HUES6 (cell line): ENCODE data around the gene PDX1.
A peak's percentile ranks its signal among the peaks of the same experiment; 100 is the strongest.

Source experiments
- H3K27ac ChIP-seq: 2 replicates; pipeline ENCODE4 v1.7.0; 2013; ENCODE audit warnings: low read depth, mild to moderate bottlenecking, low read length, inconsistent platforms
- H3K27me3 ChIP-seq: 2 replicates; pipeline ENCODE4 v1.6.1; 2013; ENCODE audit warnings: low read length; ENCODE audit not compliant: control insufficient read depth, insufficient read depth
- H3K36me3 ChIP-seq: 2 replicates; pipeline ENCODE4 v1.6.1; 2013; ENCODE audit warnings: low read length; ENCODE audit not compliant: control insufficient read depth, insufficient read depth
- H3K4me1 ChIP-seq: 2 replicates; pipeline ENCODE4 v1.6.1; 2013; ENCODE audit warnings: low read length; ENCODE audit not compliant: control insufficient read depth, insufficient read depth
- H3K4me3 ChIP-seq: 2 replicates; pipeline ENCODE4 v1.5.1; 2013; ENCODE audit warnings: low read depth, low read length
- H3K9ac ChIP-seq: one replicate; pipeline ENCODE4 v1.6.1; 2013; ENCODE audit warnings: mild to moderate bottlenecking, low read length
- H3K9me3 ChIP-seq: 2 replicates; pipeline ENCODE4 v1.6.1; 2013; ENCODE audit warnings: low read depth, low read length; ENCODE audit not compliant: control insufficient read depth, insufficient read depth

Gene PDX1

GRCh38 chr13:27933118-27933517, 13.3 kb downstream of the PDX1 start:
- Histone ChIP-seq H3K27ac (no peak overlapping the region), H3K4me3 (no peak overlapping the region), H3K36me3 (no peaks in the 10 kb centered on the region), H3K4me1 (peaks cover 7% of the 10 kb centered on the region; the same call in 1 of the 2 replicates), H3K9me3 (no peaks in the 10 kb centered on the region), H3K27me3 (peaks cover 60% of the 10 kb centered on the region), H3K9ac (no peak overlapping the region)

GRCh38 chr13:27933580-27934328, 14.0 kb downstream of the PDX1 start:
- Histone ChIP-seq H3K9me3 (no peaks in the 10 kb centered on the region), H3K4me1 (peaks cover 3% of the 10 kb centered on the region; the same call in 1 of the 2 replicates), H3K27ac (no peak overlapping the region), H3K4me3 (no peak overlapping the region), H3K27me3 (peaks cover 56% of the 10 kb centered on the region), H3K9ac (no peak overlapping the region), H3K36me3 (no peaks in the 10 kb centered on the region)

GRCh38 chr13:27942972-27943371, 23.2 kb downstream of the PDX1 start:
- Histone ChIP-seq H3K27me3 (peaks cover 57% of the 10 kb centered on the region), H3K9me3 (peaks cover 7% of the 10 kb centered on the region; the same call in 1 of the 2 replicates)

GRCh38 chr13:27952876-27953675, 33.3 kb downstream of the PDX1 start:
- Histone ChIP-seq H3K4me1 (0 out of 2 replicates have a peak, but pooled peaks cover 3% of the 10 kb centered on the region), H3K36me3 (no peaks in the 10 kb centered on the region), H3K27ac (no peak overlapping the region), H3K9me3 (0 out of 2 replicates have a peak, but pooled peaks cover 2% of the 10 kb centered on the region), H3K4me3 (peak overlapping the region; percentile 51), H3K9ac (peak overlapping the region; percentile 8), H3K27me3 (peaks cover 96% of the 10 kb centered on the region)

More at GRCh38 chr13:27942972-27943371, 23.2 kb downstream of the PDX1 start:
- Histone ChIP-seq H3K4me1 (no peaks in the 10 kb centered on the region), H3K27ac (no peak overlapping the region), H3K9ac (no peak overlapping the region), H3K36me3 (no peaks in the 10 kb centered on the region), H3K4me3 (no peak overlapping the region)

- H3K36me3 ChIP-seq = no peaks in the 10 kb centered on the region
- peak overlapping the region; percentile 51 for H3K4me3 ChIP-seq
- no peak overlapping the region for H3K27ac ChIP-seq
- 0 out of 2 replicates have a peak, but pooled peaks cover 2% of the 10 kb centered on the region for H3K9me3 ChIP-seq
- peaks cover 98% of the 10 kb centered on the region for H3K27me3 ChIP-seq
- peak overlapping the region; percentile 8 for H3K9ac ChIP-seq
- 0 out of 2 replicates have a peak, but pooled peaks cover 3% of the 10 kb centered on the region for H3K4me1 ChIP-seq
These were observed 34.0 kb downstream of the PDX1 start for GRCh38 chr13:27953676-27954405.

GRCh38 chr13:27954406-27954851, 34.6 kb downstream of the PDX1 start:
- Histone ChIP-seq H3K9ac (peak overlapping the region; percentile 34), H3K27ac (no peak overlapping the region), H3K9me3 (0 out of 2 replicates have a peak, but pooled peaks cover 2% of the 10 kb centered on the region), H3K4me1 (0 out of 2 replicates have a peak, but pooled peaks cover 3% of the 10 kb centered on the region), H3K27me3 (peaks cover 98% of the 10 kb centered on the region), H3K36me3 (no peaks in the 10 kb centered on the region), H3K4me3 (peak overlapping the region; percentile 51)

GRCh38 chr13:27955014-27955591, 35.3 kb downstream of the PDX1 start:
- Histone ChIP-seq H3K27me3 (peaks cover 98% of the 10 kb centered on the region), H3K36me3 (no peaks in the 10 kb centered on the region), H3K9me3 (no peaks in the 10 kb centered on the region), H3K4me3 (no peak overlapping the region; the same call in 1 of the 2 replicates), H3K9ac (no peak overlapping the region), H3K4me1 (0 out of 2 replicates have a peak, but pooled peaks cover 4% of the 10 kb centered on the region), H3K27ac (no peak overlapping the region)

- no peak overlapping the region for H3K4me3 ChIP-seq
- no peaks in the 10 kb centered on the region for H3K9me3 ChIP-seq
- no peak overlapping the region for H3K27ac ChIP-seq
- H3K36me3 ChIP-seq = no peaks in the 10 kb centered on the region
- no peak overlapping the region for H3K9ac ChIP-seq
- H3K4me1 ChIP-seq = peaks cover 14% of the 10 kb centered on the region; the same call in 1 of the 2 replicates
- peaks cover 100% of the 10 kb centered on the region for H3K27me3 ChIP-seq
These were observed 36.9 kb downstream of the PDX1 start for GRCh38 chr13:27956576-27957300.

GRCh38 chr13:27959976-27960361, 40.2 kb downstream of the PDX1 start:
- Histone ChIP-seq H3K36me3 (no peaks in the 10 kb centered on the region), H3K9me3 (no peaks in the 10 kb centered on the region), H3K4me3 (no peak overlapping the region), H3K4me1 (peaks cover 32% of the 10 kb centered on the region), H3K9ac (no peak overlapping the region), H3K27ac (no peak overlapping the region), H3K27me3 (peaks cover 100% of the 10 kb centered on the region)
